Sigmoid colon (tissue), 7 donors: ENCODE data around the gene TMEM141. TPM values are rescaled to one million over a fixed set of nuclear protein-coding genes. Genes with fewer than 3 reads are reported as not detected.

Experiments
- DNase-seq: peaks from one replicate; pipeline ENCODE4 v3.0.0-alpha.2; 2019
- H3K27ac ChIP-seq, 4 donors: fragments of 200-600 bp; sonication (generic); one replicate each; pipeline ENCODE4 v1.5.1; 2016 to 2019; ENCODE audit warnings: mild to moderate bottlenecking in 1 of 4
- H3K27me3 ChIP-seq, 3 donors: fragments of 200-600 bp; sonication (generic); one replicate each; pipeline ENCODE4 v1.5.1; 2019; ENCODE audit warnings: mild to moderate bottlenecking in 1 of 3
- H3K36me3 ChIP-seq, 4 donors: fragments of 200-600 bp; sonication (generic); one replicate each; pipeline ENCODE4 v1.5.1; 2016 to 2019
- H3K4me1 ChIP-seq, 4 donors: fragments of 200-600 bp; sonication (generic); one replicate each; pipeline ENCODE4 v1.5.1; 2017 to 2019
- H3K4me3 ChIP-seq, 4 donors: fragments of 200-600 bp; sonication (generic); one replicate each; pipeline ENCODE4 v1.5.1; 2017 to 2019; ENCODE audit warnings: mild to moderate bottlenecking in 2 of 4, moderate library complexity in 1 of 4
- H3K9me3 ChIP-seq, 4 donors: fragments of 200-600 bp in 3 of 4; sonication (generic) in 3 of 4; one replicate each; pipeline versions ENCODE4 v1.5.1 to v1.6.1; 2013 to 2019
- CTCF ChIP-seq, 4 experiments: fragments of 450-650 bp in 3 of 4; fragments of 200-600 bp in 1 of 4; IDR thresholded peaks; one replicate each; pipeline ENCODE4 v1.5.1; 2016 to 2019; ENCODE audit warnings: antibody characterized with exemption in 4 of 4, mild to moderate bottlenecking in 3 of 4, moderate library complexity in 2 of 4
- EP300 ChIP-seq, 4 donors: sonication (generic); formaldehyde crosslinking; IDR thresholded peaks; one replicate each; pipeline ENCODE4 v1.6.1; 2017; ENCODE audit warnings: antibody characterized with exemption in 4 of 4
- POLR2A ChIP-seq, 2 donors: fragments of 450-650 bp; IDR thresholded peaks; one replicate each; pipeline ENCODE4 v1.6.1; 2016; ENCODE audit warnings: antibody characterized with exemption in 2 of 2, mild to moderate bottlenecking in 2 of 2, moderate library complexity in 2 of 2
- POLR2AphosphoS5 ChIP-seq, 4 donors: sonication (generic); formaldehyde crosslinking; IDR thresholded peaks; one replicate each; pipeline ENCODE4 v1.6.1; 2017; ENCODE audit warnings: antibody characterized with exemption in 4 of 4
- WGBS, 2 donors: extraction: QIAGEN DNeasy Blood & Tissue Kit; methylation state at CpG; one replicate each; pipeline ENCODE4 v1.1.7; 2013; 5-methylcytosine and 5-hydroxymethylcytosine counted together
- intact Hi-C: fragments of 100-400 bp; cut with DNase I; formaldehyde crosslinking; loops from one replicate; pipeline ENCODE4 v1.15.1; 2023
- polyA plus RNA-seq, 3 donors: library from polyadenylated mRNA; stranded (reverse); fragments of 200-250 nt; gene quantifications; one replicate each; pipeline ENCODE4 v1.2.3, GENCODE V29; 2013
- total RNA-seq, 4 donors: library from RNA; depleted of rRNA; stranded (reverse); fragments of >200 nt; gene quantifications; one replicate each; pipeline ENCODE4 v1.1.0, GENCODE V29; 2016
- donor health status: healthy with polysubstance abuse.
- donor health status: Bipolar disorder and iron deficiency.
- donor health status: healthy.

Gene TMEM141
- total and polyA plus RNA-seq, 7 donors, result 37.5 to 629 (median 84.7) TPM

GRCh38 chr9:136747161-136748060 is 43.7 kb upstream of the TMEM141 start:
- Histone ChIP-seq H3K36me3 (no peaks in the 10 kb centered on the region), H3K27ac (no peak overlapping the region), H3K4me3 (no peak overlapping the region), H3K4me1 (no peaks in the 10 kb centered on the region), H3K9me3 (peaks cover 0 to 5% (median 0%) of the 10 kb centered on the region in 4 donors), H3K27me3 (peaks cover 9 to 29% (median 24%) of the 10 kb centered on the region in 3 donors)
- DNase-seq, result no peak
- intact Hi-C loops, result no loop called here
- 78 to 85% methylated on average over 22 of the region's 22 CpGs for WGBS, 2 donors
- TF ChIP-seq CTCF (IDR thresholded peaks at IDR 0.05) (no peak), EP300 (IDR thresholded peaks at IDR 0.05) (no peak), POLR2A (IDR thresholded peaks at IDR 0.05) (no peak), POLR2AphosphoS5 (IDR thresholded peaks at IDR 0.05) (no peak)

GRCh38 chr9:136748201-136748600 is 42.9 kb upstream of the TMEM141 start, which contains the start of gene LCN6:
Gene LCN6, minus strand, starts transcription at chr9:136748525. Its CDS starts 42 bp downstream, at chr9:136748483.
- TF ChIP-seq POLR2AphosphoS5 (IDR thresholded peaks at IDR 0.05) (no peak), POLR2A (IDR thresholded peaks at IDR 0.05) (no peak), CTCF (IDR thresholded peaks at IDR 0.05) (no peak), EP300 (IDR thresholded peaks at IDR 0.05) (no peak)
- intact Hi-C loops, result no loop called here
- WGBS, 2 donors, result 66 to 73% methylated on average over 8 of the region's 8 CpGs
- H3K4me1 ChIP-seq, result no peaks in the 10 kb centered on the region
- H3K4me3 ChIP-seq, result no peak within 1 kb of the TSS
- no peak for DNase-seq
- H3K36me3 ChIP-seq, result no peaks in the 10 kb centered on the region
- H3K27me3 ChIP-seq, result peaks cover 1 to 21% (median 16%) of the 10 kb centered on the region in 3 donors
- peaks cover 0 to 5% (median 0%) of the 10 kb centered on the region in 4 donors for H3K9me3 ChIP-seq
- H3K27ac ChIP-seq, result no peak within 1 kb of the TSS

- Histone ChIP-seq H3K4me1 (no peaks in the 10 kb centered on the region), H3K27me3 (peaks cover 0 to 14% (median 9%) of the 10 kb centered on the region in 3 donors), H3K36me3 (no peaks in the 10 kb centered on the region), H3K27ac (no peak overlapping the region), H3K4me3 (no peak overlapping the region), H3K9me3 (peaks cover 0 to 5% (median 0%) of the 10 kb centered on the region in 4 donors)
- no peak for DNase-seq
- WGBS, 2 donors, result 70 to 88% methylated on average over 21 of the region's 21 CpGs
- TF ChIP-seq POLR2AphosphoS5 (IDR thresholded peaks at IDR 0.05) (no peak), POLR2A (IDR thresholded peaks at IDR 0.05) (no peak), EP300 (IDR thresholded peaks at IDR 0.05) (no peak), CTCF (IDR thresholded peaks at IDR 0.05) (no peak)
- intact Hi-C loops, result no loop called here
These were observed 42.2 kb upstream of the TMEM141 start for GRCh38 chr9:136748666-136749611.

GRCh38 chr9:136750526-136750925 is 40.6 kb upstream of the TMEM141 start:
- TF ChIP-seq POLR2AphosphoS5 (IDR thresholded peaks at IDR 0.05) (no peak), POLR2A (IDR thresholded peaks at IDR 0.05) (no peak), CTCF (IDR thresholded peaks at IDR 0.05) (no peak), EP300 (IDR thresholded peaks at IDR 0.05) (no peak)
- DNase-seq, result no peak
- WGBS, 2 donors, result 53 to 58% methylated on average over 2 of the region's 2 CpGs
- Histone ChIP-seq H3K36me3 (no peaks in the 10 kb centered on the region), H3K4me3 (no peak overlapping the region), H3K27ac (no peak overlapping the region), H3K27me3 (peaks cover 0 to 2% (median 0%) of the 10 kb centered on the region in 3 donors), H3K9me3 (peaks cover 0 to 5% (median 0%) of the 10 kb centered on the region in 4 donors), H3K4me1 (no peaks in the 10 kb centered on the region)
- intact Hi-C loops, result no loop called here
